Hepatic stellate cell (primary cell): Measurements from ENCODE around the gene TTLL5.

Experiments used
- DNase-seq: peaks from one replicate; pipeline ENCODE4 v3.0.0; 2011; ENCODE audit warnings: low spot score

The TTLL5 gene

GRCh38 chr14:75990297-75990696 is 329.3 kb downstream of the TTLL5 start:
- DNase-seq = no peak

GRCh38 chr14:75991753-75992152 is 330.7 kb downstream of the TTLL5 start:
- peak; percentile 42 for DNase-seq

GRCh38 chr14:75993567-75994041 is 332.6 kb downstream of the TTLL5 start:
- no peak for DNase-seq

- peak; percentile 73 for DNase-seq
These were observed 334.5 kb downstream of the TTLL5 start for GRCh38 chr14:75995372-75996041.

- DNase-seq = no peak
These were observed 335.4 kb downstream of the TTLL5 start for GRCh38 chr14:75996488-75996887.

GRCh38 chr14:75999511-76000190 is 338.6 kb downstream of the TTLL5 start:
- DNase-seq = no peak

GRCh38 chr14:76002383-76002782 is 341.3 kb downstream of the TTLL5 start:
- no peak for DNase-seq
